H1 (cell line): Measurements from ENCODE around the gene TFPT. TPM values are rescaled to one million over a fixed set of nuclear protein-coding genes. Genes with fewer than 3 reads are reported as not detected.

Experiments used
- ASH2L ChIP-seq: fragments of 200-600, 300-600 bp; sonication (generic); IDR thresholded peaks from one replicate; pipeline ENCODE4 v1.7.1; 2017; ENCODE audit warnings: low read length
- ATF3 ChIP-seq: IDR thresholded peaks from 2 replicates; pipeline ENCODE4 v1.6.1; 2011; ENCODE audit warnings: low read depth, mild to moderate bottlenecking, low read length; ENCODE audit not compliant: insufficient read depth
- CEBPB ChIP-seq: IDR thresholded peaks from 2 replicates; pipeline ENCODE4 v1.6.1; 2012; ENCODE audit warnings: low read depth, low read length
- CTBP2 ChIP-seq: IDR thresholded peaks from 2 replicates; pipeline ENCODE4 v1.7.0; 2011; ENCODE audit warnings: borderline replicate concordance, mild to moderate bottlenecking, moderate library complexity, mixed read lengths, low read length; ENCODE audit not compliant: insufficient read depth, insufficient read length
- CTCF ChIP-seq, 3 experiments: IDR thresholded peaks; 1 replicate in 2 of 3; 2 replicates in 1 of 3; pipeline versions ENCODE4 v1.5.1 to v1.6.1; 2011; ENCODE audit warnings: low read length in 3 of 3, mild to moderate bottlenecking in 3 of 3, inconsistent platforms in 2 of 3, low read depth in 1 of 3, moderate library complexity in 1 of 3; ENCODE audit not compliant: insufficient read depth in 1 of 3; ENCODE audit errors: control extremely low read depth in 1 of 3
- EZH2 ChIP-seq: fragments of 200-600 bp; sonication (generic); IDR thresholded peaks from 2 replicates; pipeline ENCODE4 v1.7.1; 2012; ENCODE audit warnings: low read depth, mild to moderate bottlenecking, moderate library complexity, low read length, inconsistent platforms; ENCODE audit not compliant: severe bottlenecking
- FOSL1 ChIP-seq: IDR thresholded peaks from 2 replicates; pipeline ENCODE4 v1.6.1; 2011; ENCODE audit warnings: mild to moderate bottlenecking, low read depth, low read length, moderate library complexity; ENCODE audit not compliant: insufficient read depth
- GABPA ChIP-seq: IDR thresholded peaks from 2 replicates; pipeline ENCODE4 v1.6.1; 2011; ENCODE audit warnings: mild to moderate bottlenecking, low read length, moderate library complexity, borderline replicate concordance; ENCODE audit not compliant: insufficient read depth
- HDAC6 ChIP-seq: IDR thresholded peaks from one replicate; pipeline ENCODE4 v1.7.1; 2012; ENCODE audit warnings: low read depth, mild to moderate bottlenecking, inconsistent platforms, low read length, moderate library complexity
- KDM1A ChIP-seq: fragments of 200-600, 300-600 bp; sonication (generic); IDR thresholded peaks from 2 replicates; pipeline ENCODE4 v1.7.1; 2016; ENCODE audit warnings: mild to moderate bottlenecking, low read length, borderline replicate concordance
- RNF2 ChIP-seq: fragments of 200-900, 300-1000 bp; sonication (generic); IDR thresholded peaks from 2 replicates; pipeline ENCODE4 v1.7.1; 2016; ENCODE audit warnings: borderline replicate concordance, low read depth, mild to moderate bottlenecking, antibody characterized with exemption, low read length; ENCODE audit not compliant: poor library complexity, severe bottlenecking; ENCODE audit errors: missing control alignments
- SAP30 ChIP-seq: fragments of 300-600 bp; sonication (generic); IDR thresholded peaks from 2 replicates; pipeline ENCODE4 v1.7.1; 2012; ENCODE audit warnings: low read length, moderate library complexity, mild to moderate bottlenecking, inconsistent platforms; ENCODE audit not compliant: insufficient read depth, insufficient replicate concordance
- SIN3A ChIP-seq, 2 experiments: IDR thresholded peaks in 1 of 2; conservative IDR thresholded peaks in 1 of 2; 2 replicates each; pipeline ENCODE4 v1.6.1; 2011 to 2012; ENCODE audit warnings: low read length in 2 of 2, improper control_type of control experiment in 1 of 2, low read depth in 1 of 2, mild to moderate bottlenecking in 1 of 2
- TBP ChIP-seq: IDR thresholded peaks from 2 replicates; pipeline ENCODE4 v1.6.1; 2011; ENCODE audit warnings: low read depth, low read length, improper control_type of control experiment
- USF2 ChIP-seq: IDR thresholded peaks from 2 replicates; pipeline ENCODE4 v1.6.1; 2011; ENCODE audit warnings: low read length, improper control_type of control experiment
- ZNF274 ChIP-seq: IDR thresholded peaks from 2 replicates; pipeline ENCODE4 v1.7.0; 2012; ENCODE audit warnings: low read length, borderline replicate concordance; ENCODE audit errors: extremely low read depth
- polyA plus RNA-seq, 7 experiments: library from polyadenylated mRNA; depleted of rRNA in 3 of 7; stranded (reverse) in 5 of 7; unstranded in 2 of 7; fragments of >200 nt in 5 of 7; fragments of 200-250 nt in 2 of 7; gene quantifications; 1 replicate in 5 of 7; 2 replicates in 1 of 7; 4 replicates in 1 of 7; pipeline versions ENCODE4 v1.2.1 to v1.2.3, GENCODE V29; 2011 to 2013; ENCODE audit warnings: missing spikeins in 2 of 7, mixed read lengths in 2 of 7
- total RNA-seq: library from RNA; stranded (reverse); fragmentation: NEBNext Ultra II Directional; extraction: Animal tissue kit (Norgen Biotek cat#: 25700); gene quantifications from 2 replicates; pipeline ENCODE4 v1.2.1, GENCODE V29; 2021

Gene TFPT
- total and polyA plus RNA-seq, 2 of the 8 experiments (the other 6 are each of a cell fraction or from before 2014, with no cell fraction given): 10.4 to 17.7 TPM

GRCh38 chr19:54102421-54103169, 12.9 kb downstream of the TFPT start, which contains the start of gene NDUFA3 (continued):
- TF ChIP-seq CTCF (IDR thresholded peaks at IDR 0.05; ENCODE audit: control extremely low read depth in 1 of 3, insufficient read depth in 1 of 3, low read depth in 1 of 3, low read length in 3 of 3) (no peak), FOSL1 (no peak), KDM1A (peak; percentile 100), ZNF274 (no peak), EZH2 (no peak), CTBP2 (no peak), USF2 (no peak), ASH2L (peak; percentile 48), ATF3 (peak; percentile 70; the same call in 1 of the 2 replicates), GABPA (no peak), RNF2 (no peak), CEBPB (no peak), SAP30 (no peak), SIN3A (conservative IDR thresholded peaks at IDR 0.05 in 1 of 2, IDR thresholded peaks at IDR 0.05 in 1 of 2; ENCODE audit: low read depth in 1 of 2, low read length in 2 of 2) (peak in 1 of 2 experiments; percentile 91; a peak in 2 of 4 replicates), TBP (peak; percentile 62), HDAC6 (no peak)
